IPS-18a (cell line): Measurements from ENCODE around the gene TRIM71.
"Not testable (repeated sequence)": the region's sequence is repeated elsewhere in the genome, so short reads cannot be mapped to it uniquely, and the experiment has no call there.

ENCODE experiments used
- H3K27ac ChIP-seq: one replicate; pipeline ENCODE4 v1.5.1; 2013; ENCODE audit warnings: low read length
- H3K27me3 ChIP-seq: one replicate; pipeline ENCODE4 v1.6.1; 2013; ENCODE audit warnings: mild to moderate bottlenecking, low read length; ENCODE audit not compliant: control insufficient read depth, insufficient read depth
- H3K36me3 ChIP-seq: one replicate; pipeline ENCODE4 v1.6.1; 2013; ENCODE audit warnings: low read depth, low read length; ENCODE audit not compliant: control insufficient read depth
- H3K4me1 ChIP-seq: one replicate; pipeline ENCODE4 v1.6.1; 2013; ENCODE audit warnings: low read depth, low read length; ENCODE audit not compliant: control insufficient read depth
- H3K4me3 ChIP-seq: one replicate; pipeline ENCODE4 v1.5.1; 2013; ENCODE audit warnings: low read length
- H3K9ac ChIP-seq: one replicate; pipeline ENCODE4 v1.6.1; 2013; ENCODE audit warnings: mild to moderate bottlenecking, low read length, moderate library complexity
- H3K9me3 ChIP-seq: one replicate; pipeline ENCODE4 v1.6.1; 2013; ENCODE audit warnings: low read depth, low read length; ENCODE audit not compliant: control insufficient read depth

TRIM71 gene

DNA sequence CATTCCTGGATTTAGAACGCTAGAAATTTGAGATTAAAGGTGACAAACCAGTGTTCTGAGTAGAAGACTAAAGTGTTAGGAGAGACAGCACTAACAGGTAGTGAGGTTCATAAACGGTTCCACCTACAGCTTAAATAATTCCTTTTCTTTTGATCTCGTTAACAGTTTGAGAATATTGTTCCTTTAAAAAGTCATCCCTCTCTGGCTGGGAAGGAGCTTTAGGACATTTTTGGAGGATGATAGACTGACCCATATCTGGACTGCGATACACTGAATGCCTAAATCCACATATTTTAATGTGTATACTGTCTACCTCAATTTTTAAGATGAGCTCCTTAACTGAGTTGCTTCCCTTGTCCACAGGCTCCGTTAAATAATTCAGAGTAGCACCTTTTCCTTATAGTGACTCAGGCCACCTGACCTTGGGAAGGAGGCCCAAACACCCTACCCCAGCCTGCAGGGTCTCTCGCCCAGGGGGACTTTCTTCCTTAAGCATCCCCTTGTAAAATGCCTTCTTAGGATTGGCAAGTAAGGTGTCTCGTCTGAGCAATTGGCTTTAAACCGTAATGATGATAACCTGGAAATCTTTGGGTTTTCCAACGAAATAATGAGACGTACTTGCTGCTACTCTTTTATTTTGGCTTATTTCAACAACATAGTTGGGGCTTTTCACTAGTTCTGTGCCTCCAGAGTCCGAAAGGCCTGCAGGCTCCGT lies 3.3 kb downstream of the TRIM71 start:
- H3K27me3 ChIP-seq = no peaks in the 10 kb centered on the region
- H3K9ac ChIP-seq = peak overlapping the region; percentile 95
- peak overlapping the region; percentile 98 for H3K4me3 ChIP-seq
- H3K36me3 ChIP-seq = peaks cover 47% of the 10 kb centered on the region
- no peaks in the 10 kb centered on the region for H3K9me3 ChIP-seq
- H3K27ac ChIP-seq = no peak overlapping the region
- H3K4me1 ChIP-seq = peaks cover 33% of the 10 kb centered on the region

- Histone ChIP-seq H3K27me3 (no peaks in the 10 kb centered on the region), H3K36me3 (peaks cover 49% of the 10 kb centered on the region), H3K9ac (peak overlapping the region; percentile 95), H3K27ac (no peak overlapping the region), H3K4me1 (peaks cover 35% of the 10 kb centered on the region), H3K4me3 (peak overlapping the region; percentile 98), H3K9me3 (no peaks in the 10 kb centered on the region)
These were observed 4.0 kb downstream of the TRIM71 start for GRCh38 chr3:32821686-32822296.

DNA sequence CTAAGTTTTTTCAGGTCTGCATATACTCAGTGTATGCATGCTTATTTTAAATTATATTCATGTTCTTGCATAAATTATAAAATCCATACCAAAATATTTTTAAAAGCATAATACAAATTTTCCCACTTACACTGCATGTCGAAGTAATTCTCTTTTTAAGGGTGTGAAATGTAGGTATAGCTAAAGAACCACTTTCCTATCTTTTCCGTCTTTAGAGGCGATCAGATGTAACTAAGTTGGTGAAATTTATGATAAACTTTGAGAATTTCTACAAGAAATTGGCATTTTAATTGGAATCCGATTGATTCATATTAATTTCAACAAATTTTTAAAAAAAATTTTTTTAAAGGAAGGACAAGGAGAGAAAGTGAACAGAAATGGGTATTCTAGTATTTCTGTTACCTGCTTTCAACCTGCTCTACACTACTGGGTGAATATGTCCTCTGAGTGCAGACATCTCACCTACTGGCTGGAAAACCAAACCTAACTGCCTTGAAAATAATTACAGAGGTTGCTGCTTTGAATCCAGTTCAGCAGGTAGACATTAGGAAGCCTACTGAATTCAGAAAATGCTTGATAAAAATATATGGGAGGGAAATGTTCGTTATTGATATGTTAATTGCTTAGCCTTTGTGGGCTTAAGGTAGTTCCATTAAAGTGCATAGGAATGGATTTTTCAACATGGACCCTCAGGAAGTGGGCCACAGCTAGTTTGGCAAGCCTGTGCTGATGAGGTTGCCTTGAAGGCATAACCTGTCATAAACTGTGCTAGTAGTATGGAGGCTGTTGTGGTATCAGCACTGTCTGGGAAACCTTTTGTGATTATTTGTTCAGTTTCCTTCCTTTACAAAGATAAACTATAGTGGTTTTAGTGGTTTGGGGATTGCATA lies 5.1 kb downstream of the TRIM71 start:
- Histone ChIP-seq H3K9ac (peak overlapping the region; percentile 95), H3K4me1 (peaks cover 39% of the 10 kb centered on the region), H3K36me3 (peaks cover 55% of the 10 kb centered on the region), H3K27me3 (no peaks in the 10 kb centered on the region), H3K27ac (no peak overlapping the region), H3K4me3 (peak overlapping the region; percentile 98), H3K9me3 (no peaks in the 10 kb centered on the region)

DNA sequence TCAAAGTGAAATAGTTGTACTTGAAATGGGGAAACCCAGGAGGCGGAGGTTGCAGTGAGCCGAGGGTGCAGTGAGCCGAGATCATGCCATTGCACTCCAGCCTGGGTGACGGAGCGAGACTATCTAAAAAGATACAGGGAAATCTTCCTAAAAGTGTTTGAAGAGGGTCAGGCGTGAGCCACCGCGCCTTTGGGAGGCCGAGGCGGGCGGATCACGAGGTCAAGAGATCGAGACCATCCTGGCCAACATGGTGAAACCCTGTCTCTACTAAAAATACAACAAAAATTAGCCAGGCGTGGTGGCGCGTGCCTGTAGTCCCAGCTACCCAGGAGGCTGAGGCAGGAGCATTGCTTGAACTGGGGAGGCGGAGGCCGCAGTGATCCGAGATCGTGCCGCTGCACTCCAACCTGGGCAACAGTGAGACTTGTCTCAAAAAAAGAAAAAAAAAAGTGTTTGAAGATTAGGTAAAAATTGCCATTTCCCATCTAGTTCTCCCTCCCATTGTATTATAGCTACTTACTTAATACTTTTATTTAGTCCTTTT lies 5.9 kb downstream of the TRIM71 start:
- H3K27me3 ChIP-seq, H3K9me3 ChIP-seq, H3K27ac ChIP-seq, H3K9ac ChIP-seq: not testable (repeated sequence)
- Histone ChIP-seq H3K36me3 (peaks cover 55% of the 10 kb centered on the region), H3K4me1 (peaks cover 47% of the 10 kb centered on the region), H3K4me3 (peak overlapping the region; percentile 98)

DNA sequence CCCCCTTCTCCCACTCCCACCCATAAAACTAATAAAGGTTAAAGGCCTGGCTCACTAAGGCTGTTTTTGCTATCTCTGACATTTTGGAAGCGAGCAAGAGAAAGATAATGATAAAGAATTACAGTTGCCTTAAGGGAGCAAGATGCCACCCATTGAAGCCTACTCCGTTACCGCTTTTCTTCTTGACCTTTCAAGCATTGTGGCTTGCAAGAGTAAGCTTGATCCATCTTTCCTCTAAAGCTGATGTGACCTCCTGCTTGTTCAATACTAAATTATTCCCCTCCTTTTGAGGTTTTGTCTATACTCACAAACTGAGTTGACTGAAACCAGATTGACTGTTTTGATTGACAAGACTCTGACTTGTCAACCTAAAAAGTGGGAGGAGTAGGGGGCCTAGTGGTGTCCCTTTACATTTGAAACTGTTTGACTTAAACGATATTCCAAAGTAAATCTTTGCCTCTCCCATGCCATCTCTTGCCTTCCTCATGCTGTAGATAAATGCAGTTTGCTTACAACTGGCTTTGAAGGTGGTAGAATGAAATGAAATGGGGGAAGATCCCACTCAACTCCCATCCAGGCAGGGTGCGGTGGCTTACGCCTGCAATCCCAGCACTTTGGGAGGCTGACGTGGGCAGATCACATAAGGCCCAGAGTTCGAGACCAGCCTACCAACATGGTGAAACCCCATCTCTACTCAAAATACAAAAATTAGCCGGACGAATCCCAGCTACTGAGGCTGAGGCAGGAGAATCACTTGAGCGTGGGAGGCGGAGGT lies 8.0 kb downstream of the TRIM71 start:
- H3K4me3 ChIP-seq = peak overlapping the region; percentile 21
- no peaks in the 10 kb centered on the region for H3K27me3 ChIP-seq
- H3K9me3 ChIP-seq = no peaks in the 10 kb centered on the region
- peaks cover 58% of the 10 kb centered on the region for H3K4me1 ChIP-seq
- no peak overlapping the region for H3K27ac ChIP-seq
- peaks cover 38% of the 10 kb centered on the region for H3K36me3 ChIP-seq
- no peak overlapping the region for H3K9ac ChIP-seq

DNA sequence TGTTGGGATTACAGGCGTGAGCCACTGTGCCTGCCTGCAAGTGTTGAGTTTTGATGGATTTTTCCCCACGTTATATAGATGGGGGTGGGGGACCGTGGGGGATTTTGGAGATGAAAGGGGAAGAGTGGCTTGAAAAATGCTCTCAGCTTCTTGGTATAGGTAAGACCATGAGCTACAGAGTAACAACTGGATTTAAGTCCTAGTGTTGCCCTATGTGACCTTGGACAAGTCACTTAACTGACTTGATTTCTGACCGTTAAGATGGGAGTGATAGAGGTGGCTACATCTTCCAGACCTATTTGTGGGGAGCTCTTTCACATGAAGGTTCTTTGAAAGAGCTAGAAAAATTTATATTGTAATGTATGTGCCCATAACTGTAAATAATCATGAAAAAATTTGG lies 13.3 kb downstream of the TRIM71 start:
- Histone ChIP-seq H3K36me3 (peaks cover 23% of the 10 kb centered on the region), H3K9ac (no peak overlapping the region), H3K27ac (no peak overlapping the region), H3K4me1 (peaks cover 63% of the 10 kb centered on the region), H3K9me3 (no peaks in the 10 kb centered on the region), H3K4me3 (peak overlapping the region; percentile 1), H3K27me3 (no peaks in the 10 kb centered on the region)

- H3K27ac ChIP-seq = no peak overlapping the region
- H3K36me3 ChIP-seq = peaks cover 20% of the 10 kb centered on the region
- H3K9me3 ChIP-seq = no peaks in the 10 kb centered on the region
- no peaks in the 10 kb centered on the region for H3K27me3 ChIP-seq
- peaks cover 68% of the 10 kb centered on the region for H3K4me1 ChIP-seq
- H3K9ac ChIP-seq = no peak overlapping the region
- H3K4me3 ChIP-seq = peak overlapping the region; percentile 0
These were observed 14.0 kb downstream of the TRIM71 start for GRCh38 chr3:32831791-32832190.

DNA sequence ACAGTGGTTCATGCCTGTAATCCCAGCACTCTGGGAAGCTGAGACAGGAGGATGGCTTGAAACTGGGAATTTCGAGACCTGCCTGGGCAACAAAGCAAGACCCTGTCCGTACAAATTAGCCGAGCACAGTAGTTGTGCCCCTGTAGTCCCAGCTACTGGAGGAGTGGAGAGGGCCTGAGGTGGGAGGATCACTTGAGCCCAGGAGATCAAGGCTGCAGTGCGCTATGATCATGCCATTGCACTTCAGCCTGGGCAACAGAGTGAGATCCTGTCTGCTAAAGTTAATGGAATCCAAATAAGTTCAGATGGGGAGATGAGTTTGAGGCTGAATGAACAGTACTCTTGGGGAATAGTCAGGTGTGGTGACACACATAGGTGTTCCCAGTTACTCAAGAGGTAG lies 14.4 kb downstream of the TRIM71 start:
- H3K4me1 ChIP-seq = peaks cover 72% of the 10 kb centered on the region
- H3K36me3 ChIP-seq = peaks cover 16% of the 10 kb centered on the region
- no peaks in the 10 kb centered on the region for H3K9me3 ChIP-seq
- no peak overlapping the region for H3K9ac ChIP-seq
- H3K27ac ChIP-seq = no peak overlapping the region
- H3K27me3 ChIP-seq = no peaks in the 10 kb centered on the region
- H3K4me3 ChIP-seq = peak overlapping the region; percentile 0

- Histone ChIP-seq H3K4me1 (peaks cover 79% of the 10 kb centered on the region), H3K27ac (no peak overlapping the region), H3K9me3 (no peaks in the 10 kb centered on the region), H3K27me3 (no peaks in the 10 kb centered on the region), H3K4me3 (peak overlapping the region; percentile 54), H3K36me3 (peaks cover 8% of the 10 kb centered on the region), H3K9ac (peak overlapping the region; percentile 0)
These were observed 17.2 kb downstream of the TRIM71 start for GRCh38 chr3:32835049-32835371.

DNA sequence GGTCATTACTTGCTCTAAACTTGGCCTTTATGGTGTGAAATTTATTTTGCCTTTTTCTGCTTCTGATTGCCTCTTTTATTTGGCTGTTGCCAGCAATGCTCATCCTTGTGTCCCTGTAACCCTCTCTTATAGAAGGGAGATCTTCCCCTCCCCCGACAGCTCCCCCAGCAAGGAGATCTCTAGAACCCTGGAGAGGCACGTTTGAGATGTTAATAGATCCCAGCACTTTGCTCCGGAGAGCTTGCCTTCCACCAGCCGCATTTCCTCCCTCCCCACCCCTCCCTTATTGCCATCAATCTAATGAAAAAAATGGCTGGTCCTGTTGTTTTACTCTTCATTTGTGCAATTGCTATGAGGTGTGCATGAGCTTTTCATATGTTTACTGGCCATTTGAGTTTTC lies 18.2 kb downstream of the TRIM71 start:
- Histone ChIP-seq H3K27me3 (no peaks in the 10 kb centered on the region), H3K4me3 (peak overlapping the region; percentile 54), H3K4me1 (peaks cover 83% of the 10 kb centered on the region), H3K9ac (peak overlapping the region; percentile 39), H3K9me3 (no peaks in the 10 kb centered on the region), H3K36me3 (peaks cover 8% of the 10 kb centered on the region), H3K27ac (peak overlapping the region; percentile 10)

- Histone ChIP-seq H3K36me3 (peaks cover 4% of the 10 kb centered on the region), H3K9ac (peak overlapping the region; percentile 39), H3K9me3 (no peaks in the 10 kb centered on the region), H3K4me3 (peak overlapping the region; percentile 54), H3K4me1 (peaks cover 84% of the 10 kb centered on the region), H3K27ac (peak overlapping the region; percentile 10), H3K27me3 (no peaks in the 10 kb centered on the region)
These were observed 18.8 kb downstream of the TRIM71 start for GRCh38 chr3:32836601-32837000.
